A673 (cell line): Measurements from ENCODE around the gene SPG11. TPM values are rescaled to one million over a fixed set of nuclear protein-coding genes. Genes with fewer than 3 reads are reported as not detected.

ENCODE experiments used
- BruUV-seq: library from RNA; stranded (reverse); fragments of 400-500 nt; replicated peaks from 2 replicates; lab custom pipeline; 2021; lab: Mats Ljungman, UMichigan
- CTCF ChIA-PET: fragments of 300-600 bp; sonication (Branson Sonifier 250); formaldehyde crosslinking; loops from one replicate; lab custom pipeline; 2022; ENCODE audit warnings: antibody characterized with exemption; lab: Charles Lee
- POLR2A ChIA-PET: fragments of 300-600 bp; sonication (Branson Sonifier 250); formaldehyde crosslinking; loops from one replicate; lab custom pipeline; 2022; ENCODE audit warnings: antibody characterized with exemption; ENCODE audit not compliant: low non-redundant PET; lab: Charles Lee
- DNase-seq: peaks from one replicate; pipeline ENCODE4 v3.0.0-alpha.2; 2015; ENCODE audit warnings: low spot score
- H3K27ac ChIP-seq: fragments of 200-600 bp; sonication (generic); 2 replicates; pipeline ENCODE4 v1.5.1; 2016; ENCODE audit warnings: mixed run types, low read depth, mild to moderate bottlenecking, mixed read lengths, antibody characterized with exemption, low read length; ENCODE audit not compliant: poor library complexity, severe bottlenecking
- H3K27me3 ChIP-seq: fragments of 200-600 bp; sonication (generic); replicated peaks from 2 replicates; pipeline ENCODE4 v1.6.1; 2017; ENCODE audit warnings: mixed run types, low read depth, mild to moderate bottlenecking, mixed read lengths, antibody characterized with exemption, low read length; ENCODE audit not compliant: insufficient read depth, poor library complexity
- H3K36me3 ChIP-seq: fragments of 200-600 bp; sonication (generic); 2 replicates; pipeline ENCODE4 v1.6.1; 2016; ENCODE audit warnings: mixed run types, mild to moderate bottlenecking, mixed read lengths, antibody characterized with exemption, low read length; ENCODE audit not compliant: insufficient read depth, poor library complexity, severe bottlenecking
- H3K4me1 ChIP-seq: fragments of 200-600 bp; sonication (generic); 2 replicates; pipeline ENCODE4 v1.6.1; 2017; ENCODE audit warnings: mixed run types, mild to moderate bottlenecking, mixed read lengths, antibody characterized with exemption, low read length; ENCODE audit not compliant: insufficient read depth, poor library complexity, severe bottlenecking
- H3K4me3 ChIP-seq: fragments of 200-600 bp; sonication (generic); 2 replicates; pipeline ENCODE4 v1.5.1; 2016; ENCODE audit warnings: low read depth, mixed run types, mild to moderate bottlenecking, mixed read lengths, low read length; ENCODE audit not compliant: poor library complexity, severe bottlenecking
- H3K9me3 ChIP-seq: fragments of 200-600 bp; sonication (generic); 2 replicates; pipeline ENCODE4 v1.6.1; 2016; ENCODE audit warnings: mixed run types, low read depth, mild to moderate bottlenecking, mixed read lengths, antibody characterized with exemption, low read length; ENCODE audit not compliant: poor library complexity, severe bottlenecking
- EZH2 ChIP-seq: fragments of 200-600 bp; sonication (generic); IDR thresholded peaks from 2 replicates; pipeline ENCODE4 v1.6.1; 2017; ENCODE audit warnings: borderline replicate concordance, low read depth, mild to moderate bottlenecking, mixed read lengths, antibody characterized with exemption, low read length; ENCODE audit not compliant: poor library complexity, severe bottlenecking
- intact Hi-C: fragments of 100-400 bp; cut with micrococcal nuclease; formaldehyde crosslinking; loops from one replicate; pipeline ENCODE4 v1.10.0; 2022; ENCODE audit not compliant: unreplicated experiment
- total RNA-seq: library from RNA; stranded (reverse); gene quantifications from 2 replicates; pipeline ENCODE4 v1.2.3, GENCODE V29; 2021
- TF ChIP-seq, protein P1 (sequence below): fragments of 300-800, 200-600 bp; sonication (generic); conservative IDR thresholded peaks from 2 replicates; pipeline ENCODE4 v1.5.1; 2017; ENCODE audit warnings: low read depth, mild to moderate bottlenecking, antibody characterized with exemption, low read length, moderate library complexity, mixed read lengths

The SPG11 gene
- total RNA-seq, 1 experiment from 2014 or later: 55.4 TPM

GRCh38 chr15:44647637-44648036 lies 15.8 kb downstream of the SPG11 start:
- intact Hi-C loops: no loop called here
- no TSS peak for BruUV-seq

GRCh38 chr15:44647036-44647435 lies 16.4 kb downstream of the SPG11 start:
- Histone ChIP-seq H3K4me3 (no peak overlapping the region), H3K9me3 (peaks cover 5% of the 10 kb centered on the region), H3K36me3 (peaks cover 59% of the 10 kb centered on the region), H3K27me3 (no peaks in the 10 kb centered on the region), H3K27ac (no peak overlapping the region), H3K4me1 (no peaks in the 10 kb centered on the region)
- CTCF ChIA-PET: no interaction called here
- POLR2A ChIA-PET: no interaction called here
- DNase-seq: no peak
- no TSS peak for BruUV-seq
- intact Hi-C loops: no loop called here
- TF ChIP-seq, protein P1, sequence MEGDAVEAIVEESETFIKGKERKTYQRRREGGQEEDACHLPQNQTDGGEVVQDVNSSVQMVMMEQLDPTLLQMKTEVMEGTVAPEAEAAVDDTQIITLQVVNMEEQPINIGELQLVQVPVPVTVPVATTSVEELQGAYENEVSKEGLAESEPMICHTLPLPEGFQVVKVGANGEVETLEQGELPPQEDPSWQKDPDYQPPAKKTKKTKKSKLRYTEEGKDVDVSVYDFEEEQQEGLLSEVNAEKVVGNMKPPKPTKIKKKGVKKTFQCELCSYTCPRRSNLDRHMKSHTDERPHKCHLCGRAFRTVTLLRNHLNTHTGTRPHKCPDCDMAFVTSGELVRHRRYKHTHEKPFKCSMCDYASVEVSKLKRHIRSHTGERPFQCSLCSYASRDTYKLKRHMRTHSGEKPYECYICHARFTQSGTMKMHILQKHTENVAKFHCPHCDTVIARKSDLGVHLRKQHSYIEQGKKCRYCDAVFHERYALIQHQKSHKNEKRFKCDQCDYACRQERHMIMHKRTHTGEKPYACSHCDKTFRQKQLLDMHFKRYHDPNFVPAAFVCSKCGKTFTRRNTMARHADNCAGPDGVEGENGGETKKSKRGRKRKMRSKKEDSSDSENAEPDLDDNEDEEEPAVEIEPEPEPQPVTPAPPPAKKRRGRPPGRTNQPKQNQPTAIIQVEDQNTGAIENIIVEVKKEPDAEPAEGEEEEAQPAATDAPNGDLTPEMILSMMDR: no peak
- TF ChIP-seq EZH2: no peak

More at GRCh38 chr15:44647637-44648036, 15.8 kb downstream of the SPG11 start:
- Histone ChIP-seq H3K27me3 (no peaks in the 10 kb centered on the region), H3K27ac (no peak overlapping the region), H3K4me3 (no peak overlapping the region), H3K36me3 (peaks cover 61% of the 10 kb centered on the region), H3K4me1 (no peaks in the 10 kb centered on the region), H3K9me3 (peaks cover 5% of the 10 kb centered on the region)
- ChIA-PET POLR2A (no interaction called here), CTCF (no interaction called here)
- no peak for DNase-seq
- TF ChIP-seq, protein P1: no peak
- TF ChIP-seq EZH2: no peak

- ChIA-PET CTCF (no interaction called here), POLR2A (no interaction called here)
- no TSS peak for BruUV-seq
- intact Hi-C loops: no loop called here
- Histone ChIP-seq H3K4me3 (no peak overlapping the region), H3K9me3 (peaks cover 5% of the 10 kb centered on the region), H3K4me1 (no peaks in the 10 kb centered on the region), H3K27ac (no peak overlapping the region), H3K27me3 (no peaks in the 10 kb centered on the region), H3K36me3 (peaks cover 54% of the 10 kb centered on the region)
- DNase-seq: no peak
- TF ChIP-seq, protein P1: no peak
- TF ChIP-seq EZH2: no peak
These were observed 17.0 kb downstream of the SPG11 start for GRCh38 chr15:44646460-44646859.
